Measurements from ENCODE around the gene CABP7.

The CABP7 gene

DNA sequence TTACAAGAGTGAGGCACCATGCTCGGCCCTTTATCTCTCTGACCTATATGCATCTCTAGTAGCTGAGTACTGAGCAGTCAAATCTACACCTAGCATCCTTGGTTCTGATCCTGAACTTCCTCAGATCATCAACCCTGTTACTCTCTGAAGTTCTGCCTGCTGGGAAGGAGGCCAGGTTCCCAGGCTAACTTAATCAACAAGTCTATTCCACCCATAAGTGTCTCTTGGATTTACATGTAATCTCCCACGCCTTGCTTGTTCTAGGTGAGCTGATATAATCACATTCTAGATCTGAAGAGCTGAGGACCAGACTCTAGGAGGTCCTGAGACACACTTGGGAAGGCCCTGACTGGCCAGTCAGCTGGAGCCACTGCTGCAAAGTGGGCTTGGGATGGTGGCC is 22.1 kb downstream of the CABP7 start:
- H3K4me1 ChIP-seq: no peaks in the 10 kb centered on the region
- peaks cover 8 to 98% (median 45%) of the 10 kb centered on the region in 3 donors for H3K36me3 ChIP-seq
- H3K27ac ChIP-seq: no peak overlapping the region
- H3K9me3 ChIP-seq: no peaks in the 10 kb centered on the region
- H3K4me3 ChIP-seq: no peak overlapping the region
- DNase-seq: no peak
- intact Hi-C loops (cut with DNase I; ENCODE audit: low total_unique reads): no loop called here
- H3K27me3 ChIP-seq: no peaks in the 10 kb centered on the region
- TF ChIP-seq, protein P1, sequence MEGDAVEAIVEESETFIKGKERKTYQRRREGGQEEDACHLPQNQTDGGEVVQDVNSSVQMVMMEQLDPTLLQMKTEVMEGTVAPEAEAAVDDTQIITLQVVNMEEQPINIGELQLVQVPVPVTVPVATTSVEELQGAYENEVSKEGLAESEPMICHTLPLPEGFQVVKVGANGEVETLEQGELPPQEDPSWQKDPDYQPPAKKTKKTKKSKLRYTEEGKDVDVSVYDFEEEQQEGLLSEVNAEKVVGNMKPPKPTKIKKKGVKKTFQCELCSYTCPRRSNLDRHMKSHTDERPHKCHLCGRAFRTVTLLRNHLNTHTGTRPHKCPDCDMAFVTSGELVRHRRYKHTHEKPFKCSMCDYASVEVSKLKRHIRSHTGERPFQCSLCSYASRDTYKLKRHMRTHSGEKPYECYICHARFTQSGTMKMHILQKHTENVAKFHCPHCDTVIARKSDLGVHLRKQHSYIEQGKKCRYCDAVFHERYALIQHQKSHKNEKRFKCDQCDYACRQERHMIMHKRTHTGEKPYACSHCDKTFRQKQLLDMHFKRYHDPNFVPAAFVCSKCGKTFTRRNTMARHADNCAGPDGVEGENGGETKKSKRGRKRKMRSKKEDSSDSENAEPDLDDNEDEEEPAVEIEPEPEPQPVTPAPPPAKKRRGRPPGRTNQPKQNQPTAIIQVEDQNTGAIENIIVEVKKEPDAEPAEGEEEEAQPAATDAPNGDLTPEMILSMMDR (IDR thresholded peaks at IDR 0.05): no peak

DNA sequence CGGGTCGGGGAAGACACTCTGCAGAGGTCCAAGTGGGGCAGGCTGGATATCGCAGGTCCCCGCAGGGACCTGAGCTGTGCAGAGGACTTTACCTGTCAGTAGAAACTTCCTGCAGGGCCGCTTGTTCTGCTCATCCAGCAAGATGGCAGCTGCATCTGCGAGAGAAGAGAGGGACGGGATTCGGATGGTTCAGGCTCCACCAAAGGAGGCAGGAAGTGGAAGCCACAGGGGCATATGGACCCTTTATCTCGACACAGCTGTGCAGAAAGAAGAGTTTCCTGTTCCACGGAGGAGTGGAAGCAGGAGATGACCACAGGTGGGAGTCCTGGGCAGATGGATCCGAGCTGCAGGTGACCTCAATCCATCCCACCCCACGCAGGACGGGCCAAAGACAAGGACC is 22.5 kb downstream of the CABP7 start:
- DNase-seq: no peak
- no peak overlapping the region for H3K27ac ChIP-seq
- H3K4me1 ChIP-seq: no peaks in the 10 kb centered on the region
- H3K4me3 ChIP-seq: no peak overlapping the region
- H3K27me3 ChIP-seq: no peaks in the 10 kb centered on the region
- intact Hi-C loops (cut with DNase I; ENCODE audit: low total_unique reads): no loop called here
- H3K36me3 ChIP-seq: peaks cover 12 to 100% (median 49%) of the 10 kb centered on the region in 3 donors
- H3K9me3 ChIP-seq: no peaks in the 10 kb centered on the region
- TF ChIP-seq, protein P1 (IDR thresholded peaks at IDR 0.05): no peak

DNA sequence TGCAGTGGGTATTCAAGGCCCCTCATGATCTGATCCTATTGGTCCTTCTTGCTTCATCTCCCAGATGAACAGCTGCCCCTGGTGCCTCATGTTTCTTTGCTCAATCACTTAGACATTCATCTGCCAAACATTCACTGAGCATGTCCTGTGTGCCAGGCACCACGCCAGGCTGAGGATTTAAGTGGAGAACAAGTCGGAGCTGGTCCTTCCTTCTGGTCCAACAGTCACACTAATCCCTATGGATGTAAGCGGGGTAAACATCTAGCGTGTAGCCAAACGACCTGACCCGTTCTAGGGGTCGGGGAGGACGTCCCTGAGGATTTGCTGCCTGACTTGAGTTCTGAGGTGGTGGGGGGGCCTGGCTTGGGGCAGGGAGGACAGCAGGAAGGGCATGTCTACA is 25.1 kb downstream of the CABP7 start:
- Histone ChIP-seq H3K27me3 (no peaks in the 10 kb centered on the region), H3K4me3 (no peak overlapping the region), H3K4me1 (no peaks in the 10 kb centered on the region), H3K9me3 (no peaks in the 10 kb centered on the region), H3K36me3 (peaks cover 24 to 89% (median 52%) of the 10 kb centered on the region in 3 donors), H3K27ac (no peak overlapping the region)
- intact Hi-C loops (cut with DNase I; ENCODE audit: low total_unique reads): no loop called here
- TF ChIP-seq, protein P1 (IDR thresholded peaks at IDR 0.05): no peak
- DNase-seq: peak in 1 of 2 donors; percentile 75

DNA sequence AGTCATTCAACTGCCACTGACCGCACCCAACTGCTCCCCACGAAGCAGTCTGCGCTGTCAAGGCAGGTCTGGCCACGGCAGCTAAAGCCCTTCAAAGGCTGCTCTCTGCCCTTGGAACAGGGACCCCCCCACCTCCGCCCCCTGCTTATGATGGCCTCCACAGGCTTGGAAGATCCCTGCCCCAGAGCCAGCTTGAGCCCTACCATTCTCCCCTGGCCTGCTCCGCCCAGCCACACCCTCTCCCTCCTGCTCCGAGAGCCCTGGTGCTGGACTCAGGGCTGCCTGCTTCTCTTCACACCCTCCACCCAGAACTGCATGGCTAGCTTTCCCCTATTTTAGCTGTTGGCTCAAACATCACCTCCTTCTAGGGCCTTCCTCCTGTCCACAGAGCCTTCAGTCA is 28.0 kb downstream of the CABP7 start:
- H3K36me3 ChIP-seq: peaks cover 22 to 74% (median 33%) of the 10 kb centered on the region in 3 donors
- no peak overlapping the region for H3K4me3 ChIP-seq
- no peak for DNase-seq

DNA sequence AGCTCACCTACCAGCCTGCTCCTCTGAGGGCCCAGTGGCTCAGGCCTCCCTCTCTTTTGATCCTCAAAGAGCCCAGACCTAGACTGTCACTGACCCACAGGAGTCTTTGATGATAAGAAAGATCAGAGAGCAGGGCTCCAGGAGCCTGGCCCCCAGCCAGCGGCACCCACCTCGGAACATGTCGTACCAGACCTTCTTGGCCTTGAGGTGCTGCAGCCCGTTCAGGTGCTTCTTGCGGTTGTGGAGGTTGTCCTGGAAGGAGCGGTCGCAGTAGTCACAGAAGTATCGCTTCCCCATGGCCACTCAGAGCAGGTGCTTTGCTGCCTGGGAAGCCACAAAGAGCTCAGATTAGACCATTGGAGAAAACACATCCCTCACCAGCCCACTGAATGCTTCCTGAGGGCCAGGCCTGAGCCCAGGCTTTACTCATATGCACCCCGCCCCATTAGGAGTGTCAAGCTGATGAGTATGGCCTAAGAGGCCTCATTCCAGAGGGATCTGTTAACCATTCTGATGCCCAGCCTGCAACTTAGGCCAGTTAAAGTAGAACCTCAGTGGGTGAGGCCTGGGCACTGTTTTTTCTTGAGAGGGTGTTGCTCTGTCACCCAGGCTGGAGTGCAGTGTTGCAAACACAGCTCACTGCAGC is 28.6 kb downstream of the CABP7 start:
- intact Hi-C loops (cut with DNase I; ENCODE audit: low total_unique reads): no loop called here
- no peaks in the 10 kb centered on the region for H3K4me1 ChIP-seq
- H3K4me3 ChIP-seq: no peak overlapping the region
- no peaks in the 10 kb centered on the region for H3K9me3 ChIP-seq
- DNase-seq: no peak
- peaks cover 22 to 74% (median 31%) of the 10 kb centered on the region in 3 donors for H3K36me3 ChIP-seq
- H3K27me3 ChIP-seq: no peaks in the 10 kb centered on the region
- TF ChIP-seq, protein P1 (IDR thresholded peaks at IDR 0.05): no peak
- H3K27ac ChIP-seq: no peak overlapping the region

More for the DNA sequence above, 28.0 kb downstream of the CABP7 start:
- TF ChIP-seq, protein P1 (IDR thresholded peaks at IDR 0.05): no peak
- intact Hi-C loops (cut with DNase I; ENCODE audit: low total_unique reads): no loop called here
- no peaks in the 10 kb centered on the region for H3K27me3 ChIP-seq
- no peaks in the 10 kb centered on the region for H3K4me1 ChIP-seq
- H3K27ac ChIP-seq: no peak overlapping the region
- no peaks in the 10 kb centered on the region for H3K9me3 ChIP-seq
